ENCODE data around the gene CCDC182.

CCDC182 gene

DNA sequence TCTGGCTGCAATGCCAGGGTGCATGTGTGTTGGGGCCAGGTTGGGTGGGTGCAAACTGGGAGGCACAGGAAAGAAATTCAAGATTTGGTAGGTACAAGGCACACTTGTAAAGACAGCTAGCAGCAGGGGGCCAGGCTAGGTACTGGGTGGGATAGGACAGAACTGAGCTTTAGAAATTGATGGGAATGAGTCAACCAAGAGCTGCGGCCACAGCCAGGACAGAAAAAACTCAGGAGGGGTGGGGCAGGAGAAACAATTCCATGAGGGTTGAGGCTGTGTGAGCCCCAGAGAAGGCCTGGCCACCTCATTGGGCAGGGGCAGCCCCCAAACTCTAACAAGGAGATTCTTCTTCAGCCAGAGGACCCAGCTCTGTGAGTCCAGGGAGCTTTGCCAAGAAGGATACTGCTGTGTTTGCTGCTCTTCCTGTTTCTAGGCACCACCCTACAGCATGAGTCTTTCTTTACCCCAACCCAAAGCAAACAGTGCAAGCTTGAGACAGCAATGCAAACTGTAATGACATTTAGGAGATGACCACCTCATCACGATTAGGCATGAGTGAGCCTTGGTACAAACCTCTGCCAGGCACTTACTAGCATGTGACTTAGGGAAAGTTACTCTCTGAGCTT lies 21.3 kb upstream of the CCDC182 start:
- TF ChIP-seq, protein P1, sequence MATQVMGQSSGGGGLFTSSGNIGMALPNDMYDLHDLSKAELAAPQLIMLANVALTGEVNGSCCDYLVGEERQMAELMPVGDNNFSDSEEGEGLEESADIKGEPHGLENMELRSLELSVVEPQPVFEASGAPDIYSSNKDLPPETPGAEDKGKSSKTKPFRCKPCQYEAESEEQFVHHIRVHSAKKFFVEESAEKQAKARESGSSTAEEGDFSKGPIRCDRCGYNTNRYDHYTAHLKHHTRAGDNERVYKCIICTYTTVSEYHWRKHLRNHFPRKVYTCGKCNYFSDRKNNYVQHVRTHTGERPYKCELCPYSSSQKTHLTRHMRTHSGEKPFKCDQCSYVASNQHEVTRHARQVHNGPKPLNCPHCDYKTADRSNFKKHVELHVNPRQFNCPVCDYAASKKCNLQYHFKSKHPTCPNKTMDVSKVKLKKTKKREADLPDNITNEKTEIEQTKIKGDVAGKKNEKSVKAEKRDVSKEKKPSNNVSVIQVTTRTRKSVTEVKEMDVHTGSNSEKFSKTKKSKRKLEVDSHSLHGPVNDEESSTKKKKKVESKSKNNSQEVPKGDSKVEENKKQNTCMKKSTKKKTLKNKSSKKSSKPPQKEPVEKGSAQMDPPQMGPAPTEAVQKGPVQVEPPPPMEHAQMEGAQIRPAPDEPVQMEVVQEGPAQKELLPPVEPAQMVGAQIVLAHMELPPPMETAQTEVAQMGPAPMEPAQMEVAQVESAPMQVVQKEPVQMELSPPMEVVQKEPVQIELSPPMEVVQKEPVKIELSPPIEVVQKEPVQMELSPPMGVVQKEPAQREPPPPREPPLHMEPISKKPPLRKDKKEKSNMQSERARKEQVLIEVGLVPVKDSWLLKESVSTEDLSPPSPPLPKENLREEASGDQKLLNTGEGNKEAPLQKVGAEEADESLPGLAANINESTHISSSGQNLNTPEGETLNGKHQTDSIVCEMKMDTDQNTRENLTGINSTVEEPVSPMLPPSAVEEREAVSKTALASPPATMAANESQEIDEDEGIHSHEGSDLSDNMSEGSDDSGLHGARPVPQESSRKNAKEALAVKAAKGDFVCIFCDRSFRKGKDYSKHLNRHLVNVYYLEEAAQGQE (IDR thresholded peaks at IDR 0.05; ENCODE audit: insufficient read depth in 1 of 2, low read depth in 2 of 2, low read length in 2 of 2): no peak
- TF ChIP-seq TAF1 (IDR thresholded peaks at IDR 0.05; ENCODE audit: borderline replicate concordance, insufficient read depth, low read length) (no peak), FOXP2 (optimal IDR thresholded peaks at IDR 0.05; ENCODE audit: borderline replicate concordance, extremely low read depth, extremely low read length, insufficient read depth) (no peak), SIN3A (IDR thresholded peaks at IDR 0.05; ENCODE audit: borderline replicate concordance, insufficient read depth, low read length) (no peak), POLR2AphosphoS5 (IDR thresholded peaks at IDR 0.05; ENCODE audit: low read depth, low read length) (no peak)

DNA sequence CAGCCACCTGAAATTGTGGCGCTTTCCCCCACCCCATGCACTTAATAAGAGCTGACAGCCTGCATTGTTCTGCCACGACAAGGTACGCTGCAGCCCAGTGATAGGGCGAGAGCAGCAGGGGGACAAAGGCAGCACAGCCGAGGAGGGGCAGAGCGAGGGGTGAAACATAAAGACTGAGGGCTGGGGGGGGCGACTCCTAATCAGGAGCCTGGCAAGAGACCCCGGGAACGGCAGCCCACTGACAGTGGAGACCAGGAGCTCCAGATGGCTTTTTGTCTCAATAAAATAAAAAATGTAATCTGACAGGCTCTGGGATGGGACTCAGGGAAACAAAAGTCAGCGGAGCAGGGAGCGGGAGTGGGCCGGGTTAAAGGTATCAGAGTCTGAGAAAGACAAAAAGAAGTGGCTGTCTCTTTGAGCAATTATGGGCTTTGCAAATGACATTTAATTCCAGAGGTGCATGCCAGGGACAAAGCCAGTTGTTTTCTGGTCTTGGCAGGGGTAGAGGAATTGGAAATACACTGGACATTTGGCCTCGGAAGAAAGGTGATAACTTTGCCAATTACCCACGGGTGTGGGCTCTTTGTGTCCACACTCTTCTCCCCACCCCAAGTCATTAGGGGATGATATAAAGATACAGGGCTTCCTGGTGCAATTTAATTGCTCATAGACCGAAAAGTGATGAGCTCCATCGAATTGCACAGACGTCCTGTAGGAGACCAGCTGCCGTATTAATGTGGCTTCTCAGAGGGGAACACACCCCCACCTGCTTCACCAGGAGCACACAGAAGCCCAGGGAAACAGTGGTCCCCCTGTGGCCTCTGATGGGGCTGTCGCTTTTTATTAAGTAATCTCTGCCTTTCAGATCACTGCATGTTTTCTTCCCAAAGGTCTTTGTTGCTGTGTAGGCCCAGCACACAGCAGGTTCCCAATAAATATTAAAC lies 17.6 kb upstream of the CCDC182 start:
- no peak for TF ChIP-seq SIN3A (IDR thresholded peaks at IDR 0.05; ENCODE audit: borderline replicate concordance, insufficient read depth, low read length)
- TF ChIP-seq TAF1 (IDR thresholded peaks at IDR 0.05; ENCODE audit: borderline replicate concordance, insufficient read depth, low read length): no peak
- no peak for TF ChIP-seq POLR2AphosphoS5 (IDR thresholded peaks at IDR 0.05; ENCODE audit: low read depth, low read length)
- no peak for TF ChIP-seq FOXP2 (optimal IDR thresholded peaks at IDR 0.05; ENCODE audit: borderline replicate concordance, extremely low read depth, extremely low read length, insufficient read depth)
- TF ChIP-seq, protein P1 (IDR thresholded peaks at IDR 0.05; ENCODE audit: insufficient read depth in 1 of 2, low read depth in 2 of 2, low read length in 2 of 2): no peak

DNA sequence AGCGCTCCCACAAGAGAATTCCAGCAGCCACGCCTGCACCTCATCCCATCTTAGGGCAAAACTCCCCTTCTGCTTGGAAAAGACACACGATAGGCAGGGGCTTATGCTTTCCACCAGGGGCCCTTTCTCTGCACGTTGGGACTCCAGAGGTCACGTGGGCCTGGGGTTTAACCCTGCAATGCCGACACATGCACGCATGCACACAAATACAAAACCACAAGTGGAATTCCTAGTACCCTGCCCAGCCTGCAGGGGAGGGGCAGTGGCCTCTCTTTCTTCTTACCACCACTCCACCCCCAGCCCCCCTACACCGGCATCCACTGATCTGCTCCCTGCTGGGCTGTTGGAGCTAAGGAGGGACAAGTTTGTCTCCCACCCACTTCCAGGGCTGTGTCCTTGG lies 16.8 kb upstream of the CCDC182 start:
- TF ChIP-seq FOXP2 (optimal IDR thresholded peaks at IDR 0.05; ENCODE audit: borderline replicate concordance, extremely low read depth, extremely low read length, insufficient read depth): no peak
- TF ChIP-seq POLR2AphosphoS5 (IDR thresholded peaks at IDR 0.05; ENCODE audit: low read depth, low read length): no peak
- TF ChIP-seq, protein P1 (IDR thresholded peaks at IDR 0.05; ENCODE audit: insufficient read depth in 1 of 2, low read depth in 2 of 2, low read length in 2 of 2): no peak
- no peak for TF ChIP-seq SIN3A (IDR thresholded peaks at IDR 0.05; ENCODE audit: borderline replicate concordance, insufficient read depth, low read length)
- no peak for TF ChIP-seq TAF1 (IDR thresholded peaks at IDR 0.05; ENCODE audit: borderline replicate concordance, insufficient read depth, low read length)

DNA sequence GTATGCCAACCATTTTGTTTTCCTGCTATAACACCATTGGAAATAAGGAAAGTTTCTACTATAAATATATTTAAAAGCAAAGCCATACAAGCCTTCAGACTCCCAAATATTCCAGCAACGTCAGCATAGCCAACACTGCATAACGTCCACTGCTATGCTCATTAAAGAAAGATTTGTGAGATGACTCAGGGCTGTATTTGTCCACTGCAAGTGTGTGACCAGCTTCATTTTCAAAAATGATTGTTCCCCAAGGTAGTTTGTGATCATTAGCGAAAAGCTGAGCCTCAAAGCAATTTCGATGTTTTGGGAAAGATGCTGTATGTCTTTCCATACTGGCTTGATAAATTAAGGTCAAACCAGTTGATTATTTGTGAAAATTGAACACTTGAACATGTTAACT lies 14.9 kb upstream of the CCDC182 start:
- no peak for TF ChIP-seq SIN3A (IDR thresholded peaks at IDR 0.05; ENCODE audit: borderline replicate concordance, insufficient read depth, low read length)
- no peak for TF ChIP-seq POLR2AphosphoS5 (IDR thresholded peaks at IDR 0.05; ENCODE audit: low read depth, low read length)
- TF ChIP-seq TAF1 (IDR thresholded peaks at IDR 0.05; ENCODE audit: borderline replicate concordance, insufficient read depth, low read length): no peak
- TF ChIP-seq, protein P1 (IDR thresholded peaks at IDR 0.05; ENCODE audit: insufficient read depth in 1 of 2, low read depth in 2 of 2, low read length in 2 of 2): no peak
- no peak for TF ChIP-seq FOXP2 (optimal IDR thresholded peaks at IDR 0.05; ENCODE audit: borderline replicate concordance, extremely low read depth, extremely low read length, insufficient read depth)

All from PFSK-1 (cell line).